SIG-M5 (cell line): ENCODE data around the gene FAM83C.
A peak's percentile ranks its signal among the peaks of the same experiment; 100 is the strongest.

Experiments
- DNase-seq: peaks from one replicate; lab custom pipeline; 2025; lab: John Stamatoyannopoulos, UW

FAM83C gene

DNA sequence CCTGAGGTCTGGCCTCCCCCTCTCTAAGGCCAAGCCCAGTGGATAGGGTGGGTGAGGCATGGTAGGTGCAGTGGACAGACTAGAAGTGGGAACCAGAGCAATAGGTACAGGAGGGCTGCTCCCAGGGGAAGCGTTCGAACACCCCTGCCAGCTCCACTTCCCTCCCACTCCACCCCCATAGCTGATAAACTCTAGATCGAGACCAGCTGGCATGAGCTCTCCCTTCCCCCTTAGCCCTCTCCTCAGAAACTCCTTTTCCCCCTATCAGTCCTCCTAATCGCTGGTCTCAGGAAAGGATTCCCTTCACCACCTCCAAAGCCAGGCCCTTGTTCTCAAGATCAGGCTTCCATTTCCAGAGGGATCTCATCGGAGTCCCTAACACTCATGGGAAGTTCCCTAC, 6.0 kb upstream of the FAM83C start:
- no peak for DNase-seq

DNA sequence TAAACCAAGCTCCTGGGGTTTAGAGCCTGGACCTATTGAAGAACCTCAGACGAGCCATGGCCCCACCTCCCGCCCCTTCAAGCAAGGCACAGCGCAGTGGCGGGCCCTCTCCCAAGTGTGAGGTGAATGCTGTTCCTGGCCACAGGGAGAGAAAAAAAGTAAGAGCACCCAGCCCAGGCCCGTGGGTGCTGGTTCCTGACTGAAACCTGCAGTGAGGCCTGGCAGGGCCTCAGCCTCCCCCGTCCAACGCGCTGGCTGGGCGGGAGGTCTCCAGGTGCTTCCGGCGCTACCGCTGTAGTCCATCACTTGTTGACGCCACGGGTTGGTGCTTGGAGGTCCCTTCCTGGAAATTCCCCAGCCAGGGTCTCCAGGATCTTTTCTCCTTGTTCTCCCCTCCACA, 5.5 kb upstream of the FAM83C start:
- no peak for DNase-seq

- DNase-seq = no peak
Observed at GRCh38 chr20:35297155-35297554, 4.9 kb upstream of the FAM83C start.

- DNase-seq = no peak
Observed at GRCh38 chr20:35296101-35296554, 3.9 kb upstream of the FAM83C start.

DNA sequence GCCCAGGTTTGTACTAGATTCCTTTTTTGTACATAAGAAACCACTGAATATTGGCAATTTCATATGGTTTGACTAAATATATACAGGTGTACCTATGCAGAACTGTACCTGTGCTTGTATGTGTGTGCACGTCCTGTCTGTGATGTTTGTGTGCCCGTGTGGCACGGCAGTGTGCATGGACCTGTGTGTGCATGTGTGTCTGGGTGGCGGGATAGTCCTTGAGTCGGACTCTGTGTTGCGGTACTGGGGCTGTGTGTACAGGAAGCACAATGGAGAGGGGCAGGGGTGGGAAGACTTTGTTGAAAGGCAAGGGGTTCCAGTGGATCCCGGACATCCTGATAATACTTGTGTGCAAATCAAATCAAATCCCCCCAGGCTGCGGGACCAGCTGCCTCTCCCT, 3.4 kb upstream of the FAM83C start:
- DNase-seq = no peak

- no peak for DNase-seq
Observed at GRCh38 chr20:35295058-35295457, 2.8 kb upstream of the FAM83C start.

- DNase-seq = no peak
Observed at GRCh38 chr20:35294293-35294685, 2.1 kb upstream of the FAM83C start.

- no peak for DNase-seq
Observed at GRCh38 chr20:35293303-35294292, 1.4 kb upstream of the FAM83C start.

- DNase-seq = no peak
Observed at GRCh38 chr20:35292504-35293285, 470 bp upstream of the FAM83C start.

DNA sequence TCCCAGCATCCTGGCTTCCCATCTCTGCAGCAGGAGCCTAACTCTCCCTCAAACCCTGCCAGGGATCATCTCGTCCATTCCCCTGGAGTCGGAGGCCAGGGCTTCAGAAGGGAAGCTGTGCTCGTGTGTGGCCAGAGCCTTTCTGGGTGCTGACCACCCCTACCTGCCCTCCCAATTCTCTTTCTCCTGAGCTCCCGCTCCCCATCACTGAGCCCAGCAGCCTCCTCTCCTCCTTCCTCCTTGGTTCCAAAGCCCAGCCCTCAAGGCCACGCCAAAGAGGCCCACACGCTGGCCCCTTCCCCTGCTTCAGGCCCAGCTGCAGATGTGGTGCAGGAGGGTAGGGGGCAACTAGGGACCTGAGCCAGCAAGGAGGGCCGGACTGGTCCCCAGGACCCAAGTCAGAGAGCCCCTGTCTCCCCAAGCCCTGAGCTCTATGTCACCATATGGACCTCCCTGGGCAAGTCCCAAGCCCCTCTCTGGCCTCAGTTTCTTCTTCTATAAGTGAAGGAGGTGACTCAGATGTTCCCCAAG, 1.3 kb downstream of the FAM83C start:
- DNase-seq = no peak

DNA sequence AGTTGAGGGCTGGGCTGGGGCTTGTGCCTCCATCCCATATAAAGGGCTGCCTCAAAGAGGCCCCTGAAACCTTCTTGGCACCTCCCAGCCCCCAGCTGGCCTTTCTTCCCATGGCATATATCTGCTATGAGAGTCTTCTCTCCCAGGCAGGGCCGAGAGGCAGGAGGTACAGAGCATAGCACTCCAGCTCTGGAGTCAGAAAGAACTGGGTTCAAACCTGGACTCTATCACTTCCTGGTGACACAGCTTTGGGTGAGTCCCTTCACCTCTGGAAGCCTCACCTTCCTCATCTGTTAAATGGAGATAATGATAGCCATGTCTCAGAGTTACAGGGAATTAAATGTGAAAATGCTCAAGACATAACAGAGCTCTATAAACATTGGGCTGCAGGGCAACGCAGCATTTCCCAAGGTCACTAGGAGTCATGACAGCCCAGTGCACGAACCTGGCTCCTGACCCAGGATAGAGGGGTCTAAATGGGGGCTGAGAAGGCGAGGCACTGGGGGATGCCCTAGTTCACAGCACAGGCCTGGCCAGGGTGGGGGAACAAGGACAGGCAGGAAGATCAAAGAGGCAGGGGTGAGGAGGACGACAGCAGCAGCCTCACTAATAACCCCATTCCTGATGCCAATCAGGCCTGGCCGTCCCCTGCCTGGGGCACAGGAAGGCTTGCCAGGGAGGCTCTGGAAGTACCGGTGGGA, 1.9 kb downstream of the FAM83C start:
- DNase-seq = no peak

DNA sequence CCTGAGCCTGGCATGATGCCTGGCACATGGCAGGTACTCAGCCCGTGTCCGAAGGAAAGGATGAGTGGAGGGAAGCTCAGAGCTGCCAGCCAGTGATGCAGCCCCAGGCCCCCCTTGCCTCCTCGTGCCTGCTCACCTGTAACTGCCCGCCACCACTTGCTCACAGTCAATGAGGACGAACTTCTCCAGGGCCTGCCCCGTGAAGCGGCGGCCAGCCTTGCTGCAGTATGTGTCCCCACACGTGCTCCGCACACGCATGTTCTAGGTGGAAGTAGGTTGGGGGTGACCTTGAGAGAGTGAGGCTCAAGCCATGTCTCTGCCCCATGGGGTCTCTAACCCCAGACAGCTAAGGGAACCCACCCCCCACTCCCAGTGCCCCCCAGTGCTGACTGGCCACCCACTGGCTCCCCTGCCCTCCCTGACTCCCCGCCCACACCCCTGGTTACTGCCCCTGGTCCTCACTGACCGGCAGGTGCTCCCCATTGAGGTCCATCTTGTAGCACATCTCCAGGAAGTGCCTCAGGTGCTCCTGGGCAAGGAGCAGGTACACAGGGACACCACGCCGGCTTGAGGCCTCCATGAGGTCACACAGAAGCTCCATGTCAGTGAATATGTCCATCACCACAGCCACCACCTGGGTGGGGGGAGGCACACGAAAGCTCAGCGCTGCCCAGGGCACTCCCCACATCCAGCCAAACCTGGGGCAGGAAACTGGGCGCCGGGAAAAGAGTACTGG, 3.7 kb downstream of the FAM83C start:
- no peak for DNase-seq

DNA sequence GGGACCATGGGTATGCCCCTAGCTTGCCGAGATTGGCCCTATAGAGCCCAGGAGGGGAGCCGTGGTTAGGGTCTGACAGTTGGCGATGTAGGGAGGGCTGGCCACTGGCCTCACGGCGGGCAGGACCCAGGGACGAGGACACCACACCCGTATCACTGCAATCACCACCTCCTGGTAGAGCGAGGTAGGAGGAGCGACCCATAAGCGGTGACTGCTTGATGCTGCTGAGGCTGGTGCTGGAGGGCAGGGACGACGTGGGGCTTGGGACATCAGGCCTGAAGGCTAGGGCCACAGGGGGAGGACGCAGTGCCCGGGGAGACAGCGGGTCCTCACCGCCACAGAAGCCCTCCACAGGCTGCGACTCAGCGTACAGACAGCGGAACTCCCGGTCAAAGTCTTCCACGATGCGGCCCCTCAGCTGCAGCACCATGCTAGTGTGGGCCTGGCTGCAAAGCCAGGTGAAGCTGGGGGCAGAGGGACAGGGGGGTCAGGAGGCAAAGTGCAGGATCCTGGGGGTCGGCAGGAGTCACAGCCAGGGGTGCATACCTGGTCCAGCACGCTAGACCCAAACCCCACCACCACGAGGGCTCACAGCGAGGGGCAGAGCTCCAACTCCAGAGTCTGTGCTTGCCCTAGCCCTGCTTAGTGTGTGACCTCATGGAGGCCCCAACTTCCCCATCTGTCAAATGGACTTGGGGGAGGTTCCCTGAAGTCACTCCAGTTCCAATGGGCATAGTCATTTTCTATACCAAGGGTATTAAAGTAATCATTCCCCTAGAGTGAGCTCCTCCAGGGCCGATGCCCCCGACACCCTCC, 4.5 kb downstream of the FAM83C start:
- DNase-seq = no peak

GRCh38 chr20:35286899-35287508, 5.2 kb downstream of the FAM83C start:
- DNase-seq = no peak

DNA sequence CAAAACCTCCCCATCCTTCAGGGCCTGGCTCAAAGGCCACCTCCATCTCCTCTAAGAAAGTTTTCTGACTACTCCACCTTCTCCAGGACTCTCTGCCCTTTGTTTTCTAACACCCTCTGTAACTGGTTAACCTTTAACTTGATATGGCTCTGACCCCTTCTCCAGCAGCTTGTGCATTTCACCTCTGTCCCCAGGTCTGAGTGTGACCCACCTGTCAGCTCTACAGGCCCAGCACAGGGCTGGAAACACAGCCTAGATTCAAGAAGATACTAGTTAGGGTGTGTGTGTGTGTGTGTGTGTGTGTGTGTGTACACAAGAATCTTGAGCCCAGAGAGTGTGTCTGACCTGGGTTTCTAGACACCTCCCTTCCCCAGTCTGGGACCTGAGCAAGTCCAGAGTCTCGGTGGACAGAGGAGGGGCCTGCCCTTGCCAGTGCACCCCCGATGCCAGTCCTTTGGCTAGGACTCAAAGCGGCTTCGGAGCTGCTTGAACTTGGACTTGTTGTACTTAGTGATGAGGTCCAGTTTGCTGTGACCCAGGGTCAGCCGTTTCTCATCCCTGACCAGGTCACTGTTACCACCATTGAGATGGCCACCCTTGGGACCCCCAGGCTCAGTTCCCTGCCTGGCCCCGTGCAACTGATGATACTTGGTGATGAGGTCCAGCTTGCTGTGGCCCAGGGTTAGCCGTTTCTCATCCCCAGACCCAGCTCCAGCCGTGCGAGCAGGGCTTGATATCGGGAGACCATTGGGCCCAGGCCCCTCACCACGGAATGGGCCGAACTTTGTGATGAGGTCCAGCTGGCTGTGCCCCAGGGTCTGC, 5.9 kb downstream of the FAM83C start:
- DNase-seq = no peak

- DNase-seq = no peak
Observed at GRCh38 chr20:35285806-35286076, 6.5 kb downstream of the FAM83C start.

DNA sequence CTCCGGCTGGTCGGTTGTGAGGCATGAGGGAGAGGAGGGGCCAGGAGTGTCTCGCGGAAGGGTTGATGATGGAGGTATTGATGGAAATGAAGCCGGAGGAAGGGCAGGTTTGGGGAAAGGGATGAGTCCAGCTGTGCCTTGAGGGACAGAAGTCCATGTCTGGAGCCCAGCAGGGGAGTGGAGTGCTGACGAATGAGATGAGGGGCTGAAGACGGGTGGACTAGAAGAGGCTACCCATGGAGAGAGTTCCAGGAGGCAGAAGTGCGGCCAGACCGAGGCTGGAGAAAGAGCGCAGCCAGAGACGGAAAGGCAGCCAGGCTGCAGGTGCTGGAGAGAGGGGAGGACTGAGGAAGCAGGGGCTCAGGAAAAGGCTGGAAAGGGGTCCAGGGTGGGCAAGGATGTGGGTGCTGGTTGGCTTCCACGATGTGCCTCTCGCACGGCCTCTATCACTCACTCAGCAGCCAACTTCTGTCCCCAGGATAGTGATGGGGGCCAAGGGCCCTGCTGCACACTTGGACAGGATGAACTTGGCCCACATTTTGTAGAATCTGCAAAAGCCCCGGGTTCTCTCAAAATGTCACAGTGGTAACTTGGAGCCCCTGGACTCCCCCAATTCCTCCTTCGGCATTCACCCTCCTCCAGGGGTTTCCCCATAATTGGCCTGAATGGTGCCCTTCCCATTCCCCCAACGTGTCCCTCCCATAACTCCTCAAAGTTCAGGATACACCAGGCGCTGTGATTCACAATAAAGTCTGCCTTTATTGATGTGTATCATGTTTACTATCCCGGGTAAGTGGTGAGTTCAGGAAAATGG, 7.0 kb downstream of the FAM83C start:
- no peak for DNase-seq

DNA sequence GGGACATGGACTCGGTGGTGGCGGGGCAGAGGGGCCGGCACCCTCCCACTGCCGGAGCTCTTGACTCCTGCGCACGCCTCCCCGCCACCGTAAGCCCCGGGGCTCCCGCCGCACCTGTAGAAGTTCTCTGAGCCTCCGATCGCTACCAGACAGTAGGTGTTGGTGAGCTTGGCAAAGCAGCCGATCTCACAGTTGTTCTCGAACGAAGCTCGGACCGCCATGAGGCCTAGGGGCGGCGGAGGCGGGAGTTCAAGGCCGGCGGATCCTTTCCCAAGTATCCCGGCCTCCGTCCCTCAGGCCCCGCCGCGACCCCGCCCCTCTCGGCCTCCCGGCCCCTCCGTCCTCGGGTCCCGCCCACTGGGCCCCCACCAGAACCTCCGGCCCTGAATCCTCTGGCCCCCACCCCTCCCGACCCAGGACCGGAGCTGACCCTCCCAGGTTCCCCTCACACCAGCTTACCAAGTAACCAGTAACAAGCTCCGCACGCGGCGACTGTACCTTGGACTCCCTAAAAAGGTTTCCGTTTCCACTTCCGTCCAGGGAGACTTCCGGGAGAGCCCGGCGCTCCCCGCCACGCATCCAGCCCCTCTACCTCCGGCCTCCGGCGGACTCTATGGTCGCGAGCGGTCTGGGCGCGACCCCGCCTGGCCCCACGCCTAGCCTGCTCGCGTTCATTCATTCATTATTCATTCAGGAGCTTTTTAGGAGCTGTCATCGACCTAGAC, 7.8 kb downstream of the FAM83C start, which contains the start of gene EIF6:
Gene EIF6, minus strand, starts transcription at position 506 of the 725 bp plus-strand sequence. Its CDS starts 285 bp downstream, at position 221.
- peak; percentile 38 for DNase-seq
